GM12878 (cell line): ENCODE measurements around the gene NPAS3. TPM values are rescaled to one million over a fixed set of nuclear protein-coding genes. Genes with fewer than 3 reads are reported as not detected.

Experiments used
- ASH2L ChIP-seq: fragments of 300-600, 200-600 bp; sonication (generic); IDR thresholded peaks from 2 replicates; pipeline ENCODE4 v1.6.1; 2017; ENCODE audit warnings: low read depth, mild to moderate bottlenecking, borderline replicate concordance
- E2F8 ChIP-seq: fragments of 450-650 bp; IDR thresholded peaks from 2 replicates; pipeline ENCODE4 v1.6.1; 2018; ENCODE audit warnings: mild to moderate bottlenecking, low read depth, moderate library complexity; ENCODE audit not compliant: partially characterized antibody
- EZH2 ChIP-seq: IDR thresholded peaks from 2 replicates; pipeline ENCODE4 v1.6.1; 2012; ENCODE audit warnings: low read depth, mild to moderate bottlenecking, control low read depth, inconsistent platforms, low read length, borderline replicate concordance; ENCODE audit not compliant: control insufficient read depth
- IKZF1 ChIP-seq: fragments of 450-650 bp; conservative IDR thresholded peaks from 2 replicates; pipeline ENCODE4 v1.6.1; 2017; ENCODE audit warnings: antibody characterized with exemption, mild to moderate bottlenecking
- IRF4 ChIP-seq: IDR thresholded peaks from 2 replicates; pipeline ENCODE4 v1.6.1; 2011; ENCODE audit warnings: low read depth, low read length
- JUND ChIP-seq: IDR thresholded peaks from 2 replicates; pipeline ENCODE4 v1.6.1; 2012; ENCODE audit warnings: low read depth, mild to moderate bottlenecking, low read length, improper control_type of control experiment, moderate library complexity
- MAX ChIP-seq: IDR thresholded peaks from 2 replicates; pipeline ENCODE4 v1.6.1; 2012; ENCODE audit warnings: low read depth, low read length, improper control_type of control experiment
- MYB ChIP-seq: fragments of 150-350 bp; IDR thresholded peaks from 2 replicates; pipeline ENCODE4 v1.6.1; 2014; ENCODE audit warnings: mild to moderate bottlenecking, low read depth, low read length, borderline replicate concordance
- NFXL1 ChIP-seq: fragments of 450-650 bp; IDR thresholded peaks from 2 replicates; pipeline ENCODE4 v1.6.1; 2017; ENCODE audit warnings: antibody characterized with exemption, mild to moderate bottlenecking, borderline replicate concordance
- POLR2AphosphoS5 ChIP-seq: IDR thresholded peaks from 2 replicates; pipeline ENCODE4 v1.6.1; 2011; ENCODE audit warnings: mild to moderate bottlenecking, low read length, inconsistent platforms
- RB1 ChIP-seq: fragments of 450-650 bp; formaldehyde crosslinking; IDR thresholded peaks from 2 replicates; pipeline ENCODE4 v1.6.1; 2017; ENCODE audit warnings: mild to moderate bottlenecking, borderline replicate concordance
- SMC3 ChIP-seq: IDR thresholded peaks from 2 replicates; pipeline ENCODE4 v1.6.1; 2011; ENCODE audit warnings: low read length, improper control_type of control experiment, borderline replicate concordance
- ZNF217 ChIP-seq: fragments of 450-650 bp; IDR thresholded peaks from 2 replicates; pipeline ENCODE4 v1.6.1; 2017; ENCODE audit warnings: antibody characterized with exemption, mild to moderate bottlenecking
- ZNF274 ChIP-seq: IDR thresholded peaks from one replicate; pipeline ENCODE4 v1.8.0; 2011; ENCODE audit not compliant: insufficient read length, insufficient read depth
- ZNF384 ChIP-seq: IDR thresholded peaks from 2 replicates; pipeline ENCODE4 v1.6.1; 2012; ENCODE audit warnings: low read depth, mild to moderate bottlenecking, low read length, improper control_type of control experiment, borderline replicate concordance
- polyA plus RNA-seq, 11 experiments: library from polyadenylated mRNA; depleted of rRNA in 4 of 11; unstranded in 6 of 11; stranded (reverse) in 5 of 11; fragments of >200 nt; fragmentation: Nextera tagmentation in 4 of 11; fragmentation: Illumina TruSeq in 1 of 11; extraction: Ambion mirVana in 4 of 11; extraction: Trizol in 1 of 11; gene quantifications; 1 replicate in 1 of 11; 2 replicates in 10 of 11; pipeline versions ENCODE4 v1.2.1 to v1.2.3, GENCODE V29; 2011 to 2016; ENCODE audit warnings: inconsistent platforms in 2 of 11, missing spikeins in 2 of 11, low read depth in 1 of 11
- total RNA-seq, 4 experiments: library from RNA; depleted of rRNA in 3 of 4; stranded (reverse); fragments of >200 nt in 3 of 4; fragmentation: Illumina TruSeq in 1 of 4; extraction: Trizol in 1 of 4; gene quantifications; 2 replicates each; pipeline versions ENCODE4 v1.2.1 to v1.2.3, GENCODE V29; 2013 to 2021
- TF ChIP-seq, protein P1 (sequence below): fragments of 450-650 bp; conservative IDR thresholded peaks from 2 replicates; pipeline ENCODE4 v1.6.1; 2017; ENCODE audit warnings: mild to moderate bottlenecking, moderate library complexity
- TF ChIP-seq, protein P2 (sequence below): fragments of 450-650 bp; IDR thresholded peaks from 2 replicates; pipeline ENCODE4 v1.6.1; 2017; ENCODE audit warnings: mild to moderate bottlenecking, moderate library complexity
- TF ChIP-seq, protein P3 (sequence below): IDR thresholded peaks from 2 replicates; pipeline ENCODE4 v1.6.1; 2011; ENCODE audit warnings: mild to moderate bottlenecking, low read depth, low read length, moderate library complexity; ENCODE audit not compliant: insufficient replicate concordance

NPAS3 gene
- total and polyA plus RNA-seq, 10 of the 15 experiments (the other 5 are each of a cell fraction or from before 2014, with no cell fraction given) = under 0.01 to 2.7 (median 0.03) TPM; not detected in 6

DNA sequence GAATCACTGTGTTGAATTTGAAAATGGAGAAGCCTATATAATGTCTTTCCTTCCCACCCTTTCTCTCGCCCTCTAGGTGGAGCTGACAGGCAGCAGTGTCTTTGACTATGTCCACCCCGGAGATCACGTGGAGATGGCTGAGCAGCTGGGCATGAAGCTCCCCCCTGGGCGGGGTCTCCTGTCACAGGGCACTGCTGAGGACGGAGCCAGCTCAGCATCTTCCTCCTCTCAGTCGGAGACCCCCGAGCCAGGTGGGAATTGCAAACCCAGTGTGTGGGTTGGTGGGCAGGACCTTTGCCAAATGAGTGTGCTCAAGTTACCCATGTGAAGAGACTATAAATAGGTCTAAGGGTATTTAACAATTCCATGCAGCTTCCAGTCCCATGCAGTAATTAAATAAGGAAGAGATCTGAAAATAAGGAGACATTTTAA, 737.5 kb downstream of the NPAS3 start (continued):
- TF ChIP-seq JUND (no peak), ASH2L (no peak), ZNF274 (no peak), NFXL1 (no peak), ZNF217 (no peak), IRF4 (no peak), MYB (no peak), MAX (peak; percentile 55; the same call in 1 of the 2 replicates), IKZF1 (peak; percentile 43), ZNF384 (no peak), POLR2AphosphoS5 (no peak), SMC3 (peak; percentile 28; the same call in 1 of the 2 replicates), E2F8 (no peak), EZH2 (no peak), RB1 (no peak)
- TF ChIP-seq, protein P1, sequence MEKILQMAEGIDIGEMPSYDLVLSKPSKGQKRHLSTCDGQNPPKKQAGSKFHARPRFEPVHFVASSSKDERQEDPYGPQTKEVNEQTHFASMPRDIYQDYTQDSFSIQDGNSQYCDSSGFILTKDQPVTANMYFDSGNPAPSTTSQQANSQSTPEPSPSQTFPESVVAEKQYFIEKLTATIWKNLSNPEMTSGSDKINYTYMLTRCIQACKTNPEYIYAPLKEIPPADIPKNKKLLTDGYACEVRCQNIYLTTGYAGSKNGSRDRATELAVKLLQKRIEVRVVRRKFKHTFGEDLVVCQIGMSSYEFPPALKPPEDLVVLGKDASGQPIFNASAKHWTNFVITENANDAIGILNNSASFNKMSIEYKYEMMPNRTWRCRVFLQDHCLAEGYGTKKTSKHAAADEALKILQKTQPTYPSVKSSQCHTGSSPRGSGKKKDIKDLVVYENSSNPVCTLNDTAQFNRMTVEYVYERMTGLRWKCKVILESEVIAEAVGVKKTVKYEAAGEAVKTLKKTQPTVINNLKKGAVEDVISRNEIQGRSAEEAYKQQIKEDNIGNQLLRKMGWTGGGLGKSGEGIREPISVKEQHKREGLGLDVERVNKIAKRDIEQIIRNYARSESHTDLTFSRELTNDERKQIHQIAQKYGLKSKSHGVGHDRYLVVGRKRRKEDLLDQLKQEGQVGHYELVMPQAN = 0 out of 2 replicates have a peak, but pooled peaks have one; percentile 30
- TF ChIP-seq, protein P2, sequence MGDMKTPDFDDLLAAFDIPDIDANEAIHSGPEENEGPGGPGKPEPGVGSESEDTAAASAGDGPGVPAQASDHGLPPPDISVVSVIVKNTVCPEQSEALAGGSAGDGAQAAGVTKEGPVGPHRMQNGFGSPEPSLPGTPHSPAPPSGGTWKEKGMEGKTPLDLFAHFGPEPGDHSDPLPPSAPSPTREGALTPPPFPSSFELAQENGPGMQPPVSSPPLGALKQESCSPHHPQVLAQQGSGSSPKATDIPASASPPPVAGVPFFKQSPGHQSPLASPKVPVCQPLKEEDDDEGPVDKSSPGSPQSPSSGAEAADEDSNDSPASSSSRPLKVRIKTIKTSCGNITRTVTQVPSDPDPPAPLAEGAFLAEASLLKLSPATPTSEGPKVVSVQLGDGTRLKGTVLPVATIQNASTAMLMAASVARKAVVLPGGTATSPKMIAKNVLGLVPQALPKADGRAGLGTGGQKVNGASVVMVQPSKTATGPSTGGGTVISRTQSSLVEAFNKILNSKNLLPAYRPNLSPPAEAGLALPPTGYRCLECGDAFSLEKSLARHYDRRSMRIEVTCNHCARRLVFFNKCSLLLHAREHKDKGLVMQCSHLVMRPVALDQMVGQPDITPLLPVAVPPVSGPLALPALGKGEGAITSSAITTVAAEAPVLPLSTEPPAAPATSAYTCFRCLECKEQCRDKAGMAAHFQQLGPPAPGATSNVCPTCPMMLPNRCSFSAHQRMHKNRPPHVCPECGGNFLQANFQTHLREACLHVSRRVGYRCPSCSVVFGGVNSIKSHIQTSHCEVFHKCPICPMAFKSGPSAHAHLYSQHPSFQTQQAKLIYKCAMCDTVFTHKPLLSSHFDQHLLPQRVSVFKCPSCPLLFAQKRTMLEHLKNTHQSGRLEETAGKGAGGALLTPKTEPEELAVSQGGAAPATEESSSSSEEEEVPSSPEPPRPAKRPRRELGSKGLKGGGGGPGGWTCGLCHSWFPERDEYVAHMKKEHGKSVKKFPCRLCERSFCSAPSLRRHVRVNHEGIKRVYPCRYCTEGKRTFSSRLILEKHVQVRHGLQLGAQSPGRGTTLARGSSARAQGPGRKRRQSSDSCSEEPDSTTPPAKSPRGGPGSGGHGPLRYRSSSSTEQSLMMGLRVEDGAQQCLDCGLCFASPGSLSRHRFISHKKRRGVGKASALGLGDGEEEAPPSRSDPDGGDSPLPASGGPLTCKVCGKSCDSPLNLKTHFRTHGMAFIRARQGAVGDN = peak; percentile 62
- TF ChIP-seq, protein P3, sequence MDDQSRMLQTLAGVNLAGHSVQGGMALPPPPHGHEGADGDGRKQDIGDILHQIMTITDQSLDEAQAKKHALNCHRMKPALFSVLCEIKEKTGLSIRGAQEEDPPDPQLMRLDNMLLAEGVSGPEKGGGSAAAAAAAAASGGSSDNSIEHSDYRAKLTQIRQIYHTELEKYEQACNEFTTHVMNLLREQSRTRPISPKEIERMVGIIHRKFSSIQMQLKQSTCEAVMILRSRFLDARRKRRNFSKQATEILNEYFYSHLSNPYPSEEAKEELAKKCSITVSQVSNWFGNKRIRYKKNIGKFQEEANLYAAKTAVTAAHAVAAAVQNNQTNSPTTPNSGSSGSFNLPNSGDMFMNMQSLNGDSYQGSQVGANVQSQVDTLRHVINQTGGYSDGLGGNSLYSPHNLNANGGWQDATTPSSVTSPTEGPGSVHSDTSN = no peak
